D721Med (cell line): ENCODE data around the gene LRCOL1.

Experiments used
- DNase-seq: peaks from one replicate; pipeline ENCODE4 v3.0.0; 2011; ENCODE audit warnings: low spot score; ENCODE audit not compliant: insufficient read length
- FAIRE-seq: peaks from 2 replicates; lab custom pipeline; 2011; peaks lifted over from hg19 to GRCh38; lab: Jason Lieb, UNC
- CTCF ChIP-seq: IDR thresholded peaks from 2 replicates; pipeline ENCODE4 v1.5.1; 2012; ENCODE audit warnings: mild to moderate bottlenecking, control low read depth; ENCODE audit not compliant: insufficient read depth; ENCODE audit errors: missing control alignments

Gene LRCOL1

GRCh38 chr12:132591107-132591935, 19.1 kb downstream of the LRCOL1 start:
- TF ChIP-seq CTCF = no peak
- FAIRE-seq = no peak
- no peak for DNase-seq

GRCh38 chr12:132588821-132589669, 21.3 kb downstream of the LRCOL1 start:
- FAIRE-seq (no peak), DNase-seq (no peak)
- TF ChIP-seq CTCF = no peak

GRCh38 chr12:132588319-132588718, 22.1 kb downstream of the LRCOL1 start:
- TF ChIP-seq CTCF = no peak
- FAIRE-seq (no peak), DNase-seq (no peak)

- FAIRE-seq = no peak
- DNase-seq = no peak
- TF ChIP-seq CTCF = no peak
Measured at GRCh38 chr12:132587781-132588180, 22.6 kb downstream of the LRCOL1 start.

- no peak for TF ChIP-seq CTCF
- FAIRE-seq = no peak
- no peak for DNase-seq
Measured at GRCh38 chr12:132586929-132587328, 23.5 kb downstream of the LRCOL1 start.

GRCh38 chr12:132585177-132585576, 25.2 kb downstream of the LRCOL1 start:
- no peak for DNase-seq
- no peak for TF ChIP-seq CTCF
- FAIRE-seq = no peak
